Osteoblast (primary cell): Measurements from ENCODE around the gene GSN. TPM values are rescaled to one million over a fixed set of nuclear protein-coding genes. Genes with fewer than 3 reads are reported as not detected.

Source experiments
- DNase-seq: peaks from one replicate; pipeline ENCODE4 v3.0.0; 2011; ENCODE audit warnings: low spot score, mixed read lengths; ENCODE audit not compliant: insufficient read length; ENCODE audit errors: missing footprints
- H2AFZ ChIP-seq: 2 replicates; pipeline ENCODE4 v1.6.0; 2011; ENCODE audit warnings: mild to moderate bottlenecking, low read length
- H3K27ac ChIP-seq: 2 replicates; pipeline ENCODE4 v1.5.1; 2011; ENCODE audit warnings: mild to moderate bottlenecking, low read depth, low read length, moderate library complexity
- H3K27me3 ChIP-seq: 2 replicates; pipeline ENCODE4 v1.6.0; 2012; ENCODE audit warnings: mild to moderate bottlenecking, control low read depth, inconsistent platforms, low read length, moderate library complexity; ENCODE audit not compliant: insufficient read depth
- H3K36me3 ChIP-seq: 2 replicates; pipeline ENCODE4 v1.5.1; 2011; ENCODE audit warnings: mild to moderate bottlenecking, low read length, control low read depth, moderate library complexity; ENCODE audit not compliant: insufficient read depth
- H3K4me1 ChIP-seq: 2 replicates; pipeline ENCODE4 v1.5.1; 2011; ENCODE audit warnings: mild to moderate bottlenecking, low read length, control low read depth, moderate library complexity; ENCODE audit not compliant: insufficient read depth
- H3K4me2 ChIP-seq: 2 replicates; pipeline ENCODE4 v1.6.0; 2011; ENCODE audit warnings: mild to moderate bottlenecking, low read length; ENCODE audit not compliant: insufficient read depth
- H3K4me3 ChIP-seq: fragments of 200-600 bp; sonication (generic); 3 replicates; pipeline ENCODE4 v1.5.1; 2012; ENCODE audit warnings: mild to moderate bottlenecking, low read length, inconsistent platforms; ENCODE audit not compliant: insufficient read depth
- H3K79me2 ChIP-seq: 2 replicates; pipeline ENCODE4 v1.6.0; 2012; ENCODE audit warnings: mild to moderate bottlenecking, low read length, control low read depth, inconsistent platforms; ENCODE audit not compliant: insufficient read depth
- H3K9me3 ChIP-seq: 2 replicates; pipeline ENCODE4 v1.5.1; 2011; ENCODE audit warnings: low read depth, low read length, control low read depth
- H4K20me1 ChIP-seq: 2 replicates; pipeline ENCODE4 v1.6.0; 2012; ENCODE audit warnings: mild to moderate bottlenecking, low read length, control low read depth; ENCODE audit not compliant: insufficient read depth
- total RNA-seq: library from RNA; depleted of rRNA; stranded (reverse); fragments of >200 nt; gene quantifications from 2 replicates; pipeline ENCODE4 v1.2.3, GENCODE V29; 2012
- TF ChIP-seq, protein P1 (sequence below): IDR thresholded peaks from 2 replicates; pipeline ENCODE4 v1.5.1; 2011; ENCODE audit warnings: mild to moderate bottlenecking, low read depth, low read length, moderate library complexity; ENCODE audit errors: extremely low read depth

The GSN gene
- total RNA-seq, 1 donor = 372 TPM

DNA sequence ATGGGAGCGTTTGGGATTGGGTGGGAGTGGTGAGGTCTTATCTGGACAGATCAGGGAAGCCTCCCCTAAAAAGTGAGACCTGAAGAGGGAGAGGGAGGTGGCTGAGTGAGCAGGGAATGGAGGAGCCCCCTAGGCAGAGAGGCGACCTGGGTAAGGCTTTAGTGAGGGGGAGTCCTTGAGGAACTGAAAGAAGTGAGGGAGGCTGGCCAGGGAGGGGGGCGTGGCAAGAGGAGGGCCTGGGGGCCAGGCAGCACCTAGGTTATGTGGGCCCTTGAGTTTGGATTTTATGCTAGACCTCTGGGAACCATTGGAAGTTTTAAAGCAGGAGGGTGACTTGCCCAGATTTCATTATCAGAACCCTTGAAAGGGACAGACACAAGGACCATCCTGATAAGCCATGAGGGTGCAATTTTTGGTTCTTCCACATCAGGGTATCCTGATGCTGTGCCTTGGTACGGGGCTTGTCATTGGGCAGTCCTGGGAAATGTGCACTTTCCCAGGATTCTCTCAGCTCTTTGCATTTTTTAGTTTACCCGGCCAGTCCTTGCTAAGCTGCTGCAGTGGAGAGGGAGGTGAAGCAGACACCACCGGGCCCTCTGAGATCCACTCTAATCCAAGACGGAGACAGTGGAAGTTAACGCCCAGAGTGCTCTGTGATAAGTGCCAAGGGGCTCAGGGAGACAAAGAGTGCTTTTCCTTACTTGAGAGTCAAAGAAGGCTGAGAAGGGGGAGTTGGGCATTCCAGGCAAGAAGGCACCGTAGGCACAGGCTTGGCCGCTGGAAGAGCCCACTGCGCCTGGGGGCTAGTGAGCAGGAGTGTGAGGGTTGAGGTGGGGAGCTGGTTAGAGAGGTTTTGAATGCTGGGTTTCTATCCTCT lies 16.1 kb downstream of the GSN start:
- H3K4me3 ChIP-seq = no peak overlapping the region
- peaks cover 82% of the 10 kb centered on the region for H3K4me1 ChIP-seq
- H3K79me2 ChIP-seq = peaks cover 77% of the 10 kb centered on the region
- H2AFZ ChIP-seq = no peak overlapping the region
- H3K27ac ChIP-seq = no peak overlapping the region
- H3K9me3 ChIP-seq = no peaks in the 10 kb centered on the region
- H3K36me3 ChIP-seq = peaks cover 22% of the 10 kb centered on the region
- no peaks in the 10 kb centered on the region for H3K27me3 ChIP-seq
- H4K20me1 ChIP-seq = peaks cover 29% of the 10 kb centered on the region
- H3K4me2 ChIP-seq = no peak overlapping the region
- no peak for DNase-seq
- TF ChIP-seq, protein P1, sequence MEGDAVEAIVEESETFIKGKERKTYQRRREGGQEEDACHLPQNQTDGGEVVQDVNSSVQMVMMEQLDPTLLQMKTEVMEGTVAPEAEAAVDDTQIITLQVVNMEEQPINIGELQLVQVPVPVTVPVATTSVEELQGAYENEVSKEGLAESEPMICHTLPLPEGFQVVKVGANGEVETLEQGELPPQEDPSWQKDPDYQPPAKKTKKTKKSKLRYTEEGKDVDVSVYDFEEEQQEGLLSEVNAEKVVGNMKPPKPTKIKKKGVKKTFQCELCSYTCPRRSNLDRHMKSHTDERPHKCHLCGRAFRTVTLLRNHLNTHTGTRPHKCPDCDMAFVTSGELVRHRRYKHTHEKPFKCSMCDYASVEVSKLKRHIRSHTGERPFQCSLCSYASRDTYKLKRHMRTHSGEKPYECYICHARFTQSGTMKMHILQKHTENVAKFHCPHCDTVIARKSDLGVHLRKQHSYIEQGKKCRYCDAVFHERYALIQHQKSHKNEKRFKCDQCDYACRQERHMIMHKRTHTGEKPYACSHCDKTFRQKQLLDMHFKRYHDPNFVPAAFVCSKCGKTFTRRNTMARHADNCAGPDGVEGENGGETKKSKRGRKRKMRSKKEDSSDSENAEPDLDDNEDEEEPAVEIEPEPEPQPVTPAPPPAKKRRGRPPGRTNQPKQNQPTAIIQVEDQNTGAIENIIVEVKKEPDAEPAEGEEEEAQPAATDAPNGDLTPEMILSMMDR = no peak

DNA sequence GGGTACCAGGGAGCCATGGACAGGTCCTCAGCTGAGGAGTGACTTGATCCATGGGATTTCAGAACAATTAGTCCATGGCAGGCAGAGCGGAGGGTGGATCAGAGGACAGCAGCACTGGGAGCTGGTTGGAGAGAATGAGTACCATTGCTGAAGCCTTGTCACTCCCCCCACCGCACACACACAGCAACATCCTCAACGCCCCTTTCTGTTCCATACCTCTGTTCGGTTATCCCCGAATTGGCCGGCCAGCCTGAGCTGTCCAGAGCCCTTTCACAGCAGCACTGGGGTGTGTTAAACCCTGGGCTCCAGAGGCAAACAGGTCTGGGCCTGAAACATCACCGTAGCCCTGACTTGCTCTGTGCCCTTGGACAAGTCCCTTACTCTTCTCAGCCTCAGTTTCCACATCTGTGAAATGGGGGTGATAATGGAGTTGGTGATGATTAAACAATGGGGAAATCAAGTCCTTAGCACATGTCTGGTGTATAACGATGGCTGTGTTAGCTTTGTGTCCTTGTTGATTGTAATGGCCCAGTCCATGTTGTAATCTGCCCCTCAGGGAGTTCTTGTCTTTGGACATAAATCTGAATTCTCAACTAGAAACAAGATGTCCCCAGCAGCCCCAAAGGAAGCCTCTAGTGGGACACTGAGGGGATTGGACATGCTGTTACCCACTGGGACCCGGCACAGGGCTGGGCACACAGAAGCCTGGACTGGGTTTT lies 16.9 kb downstream of the GSN start:
- Histone ChIP-seq H2AFZ (no peak overlapping the region), H3K27ac (peak overlapping the region; percentile 97), H3K36me3 (peaks cover 24% of the 10 kb centered on the region), H3K9me3 (no peaks in the 10 kb centered on the region), H3K4me1 (peaks cover 82% of the 10 kb centered on the region), H3K4me3 (no peak overlapping the region), H3K4me2 (no peak overlapping the region), H4K20me1 (peaks cover 21% of the 10 kb centered on the region), H3K27me3 (no peaks in the 10 kb centered on the region), H3K79me2 (peaks cover 77% of the 10 kb centered on the region)
- DNase-seq = no peak
- TF ChIP-seq, protein P1 = no peak

DNA sequence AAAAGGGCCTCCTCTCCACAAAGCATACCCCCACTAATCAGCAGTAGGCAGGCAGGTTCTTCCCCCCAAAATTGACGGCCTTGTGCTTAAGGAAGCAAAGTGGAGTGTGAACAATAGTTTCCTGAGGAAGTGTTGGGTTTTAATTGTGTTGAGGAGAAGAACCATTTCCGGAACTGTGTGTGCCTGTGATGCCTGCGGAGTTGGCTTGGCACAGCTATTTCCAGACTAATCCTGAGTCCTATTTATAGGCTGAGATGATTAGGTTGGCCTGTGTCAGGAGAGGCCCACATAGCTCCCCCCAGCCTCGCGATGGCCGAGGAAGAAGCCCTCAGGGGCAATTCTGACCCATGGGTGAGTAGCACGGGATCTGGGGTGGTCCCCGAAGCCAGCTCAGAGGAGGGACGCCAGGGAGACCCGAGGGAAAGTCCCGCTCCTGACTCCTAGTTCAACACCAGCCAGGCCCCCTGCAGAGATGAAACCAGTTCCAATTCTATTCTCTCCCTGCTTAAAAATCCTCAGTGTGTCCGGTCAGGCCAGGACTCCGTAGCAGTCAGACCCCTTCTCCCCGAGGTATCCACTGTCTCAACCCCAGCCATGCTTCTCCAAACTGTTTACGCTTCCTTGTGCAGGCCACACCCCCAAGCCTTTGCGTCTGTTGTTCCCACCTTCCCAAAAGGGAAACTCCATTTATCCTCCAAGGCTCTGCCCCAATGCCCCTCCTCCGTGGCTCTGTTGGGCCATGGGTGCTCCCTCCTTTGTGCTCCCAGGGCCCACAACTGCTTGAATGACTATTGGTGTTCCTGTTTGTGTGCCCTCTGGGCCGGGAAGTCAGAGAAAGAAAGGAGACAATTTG lies 18.1 kb downstream of the GSN start:
- Histone ChIP-seq H2AFZ (peak overlapping the region; percentile 17), H3K9me3 (no peaks in the 10 kb centered on the region), H3K4me2 (peak overlapping the region; percentile 75), H3K27me3 (no peaks in the 10 kb centered on the region), H3K4me1 (peaks cover 71% of the 10 kb centered on the region), H3K36me3 (peaks cover 27% of the 10 kb centered on the region), H4K20me1 (peaks cover 10% of the 10 kb centered on the region), H3K27ac (peak overlapping the region; percentile 97), H3K4me3 (peak overlapping the region; percentile 18), H3K79me2 (peaks cover 69% of the 10 kb centered on the region)
- no peak for DNase-seq
- TF ChIP-seq, protein P1 = no peak
